Endothelial cell of umbilical vein (primary cell): ENCODE measurements around the gene ARHGAP15. TPM values are rescaled to one million over a fixed set of nuclear protein-coding genes. Genes with fewer than 3 reads are reported as not detected.

Experiments used
- BruUV-seq: library from RNA; stranded (reverse); fragments of 400-500 nt; replicated peaks from 2 replicates; lab custom pipeline; 2021; lab: Mats Ljungman, UMichigan
- CTCF ChIA-PET: fragments of 300-600, 350-600 bp; sonication (Branson Sonifier 250); formaldehyde crosslinking; loops from one replicate; lab custom pipeline; 2021; ENCODE audit warnings: antibody characterized with exemption, inconsistent platforms; lab: Charles Lee
- POLR2A ChIA-PET: fragments of 300-600, 350-600 bp; sonication (Branson Sonifier 250); formaldehyde crosslinking; loops from one replicate; lab custom pipeline; 2021; ENCODE audit warnings: antibody characterized with exemption, inconsistent platforms; lab: Charles Lee
- DNase-seq: peaks from one replicate; pipeline ENCODE4 v3.0.0-alpha.2; 2011; ENCODE audit warnings: low read depth, low spot score
- FAIRE-seq: peaks from 2 replicates; lab custom pipeline; 2011; peaks lifted over from hg19 to GRCh38; lab: Jason Lieb, UNC
- H2AFZ ChIP-seq: 2 replicates; pipeline ENCODE4 v1.6.0; 2012; ENCODE audit warnings: low read depth, low read length, control low read depth, inconsistent platforms
- H3K27ac ChIP-seq: 2 replicates; pipeline ENCODE4 v1.5.1; 2011; ENCODE audit warnings: low read depth, mild to moderate bottlenecking, control low read depth, low read length, moderate library complexity; ENCODE audit not compliant: insufficient read depth
- H3K27me3 ChIP-seq, 2 experiments: 2 replicates each; pipeline versions ENCODE4 v1.6.0 to v1.6.1; 2011; ENCODE audit warnings: low read length in 2 of 2, mixed read lengths in 1 of 2; ENCODE audit not compliant: control insufficient read depth in 2 of 2, insufficient read depth in 2 of 2
- H3K36me3 ChIP-seq, 2 experiments: 2 replicates in 1 of 2; 3 replicates in 1 of 2; pipeline ENCODE4 v1.5.1; 2011; ENCODE audit warnings: low read length in 2 of 2, mild to moderate bottlenecking in 1 of 2, moderate library complexity in 1 of 2; ENCODE audit not compliant: control insufficient read depth in 2 of 2, insufficient read depth in 2 of 2; ENCODE audit errors: extremely low read depth in 1 of 2
- H3K4me1 ChIP-seq: 3 replicates; pipeline ENCODE4 v1.5.1; 2011; ENCODE audit warnings: mild to moderate bottlenecking, low read length; ENCODE audit not compliant: control insufficient read depth, insufficient read depth; ENCODE audit errors: extremely low read depth
- H3K4me2 ChIP-seq: 2 replicates; pipeline ENCODE4 v1.6.1; 2011; ENCODE audit warnings: low read length, control low read depth, mixed read lengths; ENCODE audit not compliant: insufficient read depth
- H3K4me3 ChIP-seq, 3 experiments: fragments of 200-600 bp in 1 of 3; sonication (generic), shearing (Covaris generic) in 1 of 3; replicated peaks in 1 of 3; 2 replicates each; pipeline ENCODE4 v1.5.1; 2011 to 2016; ENCODE audit warnings: control low read depth in 3 of 3, low read length in 3 of 3, mild to moderate bottlenecking in 2 of 3, inconsistent platforms in 1 of 3, low read depth in 1 of 3, moderate library complexity in 1 of 3; ENCODE audit not compliant: insufficient read depth in 1 of 3
- H3K79me2 ChIP-seq: 2 replicates; pipeline ENCODE4 v1.6.0; 2012; ENCODE audit warnings: low read length, inconsistent platforms; ENCODE audit not compliant: control insufficient read depth, insufficient read depth
- H3K9ac ChIP-seq: replicated peaks from 2 replicates; pipeline ENCODE3; 2011; ENCODE audit warnings: low read length, control low read depth; ENCODE audit not compliant: insufficient read depth; ENCODE audit errors: extremely low read depth
- H3K9me1 ChIP-seq: replicated peaks from 3 replicates; pipeline ENCODE4 v1.6.0; 2011; ENCODE audit warnings: mild to moderate bottlenecking, low read length; ENCODE audit not compliant: control insufficient read depth, insufficient read depth; ENCODE audit errors: extremely low read depth
- H3K9me3 ChIP-seq: replicated peaks from 2 replicates; pipeline ENCODE4 v1.5.1; 2012; ENCODE audit warnings: low read length, inconsistent platforms; ENCODE audit not compliant: control insufficient read depth, insufficient read depth
- H4K20me1 ChIP-seq: replicated peaks from 2 replicates; pipeline ENCODE3; 2011; ENCODE audit warnings: mild to moderate bottlenecking, low read length; ENCODE audit not compliant: control insufficient read depth, insufficient read depth; ENCODE audit errors: extremely low read depth
- CTCF ChIP-seq, 2 donors: IDR thresholded peaks; 1 replicate in 1 of 2; 2 replicates in 1 of 2; pipeline ENCODE4 v1.5.1; 2011; ENCODE audit warnings: low read length in 2 of 2, mild to moderate bottlenecking in 2 of 2, moderate library complexity in 2 of 2, control low read depth in 1 of 2, inconsistent platforms in 1 of 2, low read depth in 1 of 2; ENCODE audit not compliant: insufficient read depth in 1 of 2; ENCODE audit errors: extremely low read depth in 1 of 2
- EZH2 ChIP-seq: IDR thresholded peaks from 2 replicates; pipeline ENCODE4 v1.6.1; 2012; ENCODE audit warnings: borderline replicate concordance, low read depth, mild to moderate bottlenecking, moderate library complexity, low read length, inconsistent platforms; ENCODE audit not compliant: severe bottlenecking
- FOS ChIP-seq: IDR thresholded peaks from 2 replicates; pipeline ENCODE4 v1.6.1; 2011; ENCODE audit warnings: mild to moderate bottlenecking, low read length, moderate library complexity, borderline replicate concordance; ENCODE audit not compliant: insufficient read depth
- GATA2 ChIP-seq: IDR thresholded peaks from 2 replicates; pipeline ENCODE4 v1.7.0; 2011; ENCODE audit warnings: low read depth, mild to moderate bottlenecking, moderate library complexity, mixed read lengths, low read length; ENCODE audit not compliant: insufficient read length, insufficient read depth
- MAX ChIP-seq: IDR thresholded peaks from 2 replicates; pipeline ENCODE4 v1.6.1; 2011; ENCODE audit not compliant: insufficient read depth, insufficient read length
- MYC ChIP-seq: IDR thresholded peaks from one replicate; pipeline ENCODE4 v1.6.1; 2011; ENCODE audit warnings: mild to moderate bottlenecking, low read depth, low read length
- POLR2A ChIP-seq: IDR thresholded peaks from 2 replicates; pipeline ENCODE4 v1.6.1; 2012; ENCODE audit warnings: low read depth, mild to moderate bottlenecking, control low read depth, low read length
- POLR2AphosphoS5 ChIP-seq: IDR thresholded peaks from 2 replicates; pipeline ENCODE4 v1.6.1; 2012; ENCODE audit warnings: low read depth, mild to moderate bottlenecking, control low read depth, low read length, moderate library complexity; ENCODE audit not compliant: insufficient read depth
- dilution Hi-C: fragments of 300-500 bp; cut with MboI; formaldehyde crosslinking; loops from one replicate; pipeline ENCODE4 v1.15.0; 2019; ENCODE audit warnings: low sequenced_read_pairs; ENCODE audit not compliant: extremely low pct_ligation_motif_present
- intact Hi-C: fragments of 100-400 bp; cut with micrococcal nuclease; formaldehyde crosslinking; loops from one replicate; pipeline ENCODE4 v1.10.0; 2022
- polyA plus RNA-seq, 4 experiments: library from polyadenylated mRNA; depleted of rRNA in 3 of 4; stranded (reverse) in 3 of 4; unstranded in 1 of 4; fragments of >200 nt; gene quantifications; 2 replicates each; pipeline versions ENCODE4 v1.2.1 to v1.2.3, GENCODE V29; 2011 to 2012; ENCODE audit warnings: missing spikeins in 1 of 4
- total RNA-seq: library from RNA; stranded (reverse); gene quantifications from 2 replicates; pipeline ENCODE4 v1.2.3, GENCODE V29; 2021

ARHGAP15 gene
- total and polyA plus RNA-seq, 2 donors (not counting 3 experiments of a cell fraction or from before 2014, with no cell fraction given): not detected

- Histone ChIP-seq H3K36me3 (no peaks in the 10 kb centered on the region), H3K4me3 (no peak overlapping the region), H2AFZ (no peak overlapping the region), H3K27me3 (no peaks in the 10 kb centered on the region), H3K9me3 (no peaks in the 10 kb centered on the region), H3K9ac (no peak overlapping the region), H3K4me1 (no peaks in the 10 kb centered on the region), H3K4me2 (no peak overlapping the region), H3K27ac (no peak overlapping the region), H3K79me2 (no peaks in the 10 kb centered on the region), H4K20me1 (no peaks in the 10 kb centered on the region), H3K9me1 (no peaks in the 10 kb centered on the region)
- FAIRE-seq (no peak), DNase-seq (no peak)
- TF ChIP-seq CTCF (IDR thresholded peaks at IDR 0.05; ENCODE audit: extremely low read depth in 1 of 2, insufficient read depth in 1 of 2, low read depth in 1 of 2, low read length in 2 of 2) (no peak), POLR2AphosphoS5 (no peak)
- dilution Hi-C loops: no loop called here
- POLR2A ChIA-PET: no interaction called here
- intact Hi-C loops: no loop called here
- CTCF ChIA-PET: no interaction called here
- BruUV-seq: no TSS peak
These were observed 398.8 kb downstream of the ARHGAP15 start for GRCh38 chr2:143528021-143528420.

GRCh38 chr2:143529118-143529720 is 400.0 kb downstream of the ARHGAP15 start:
- no peaks in the 10 kb centered on the region for H3K9me1 ChIP-seq
- H3K79me2 ChIP-seq: no peaks in the 10 kb centered on the region
- H2AFZ ChIP-seq: no peak overlapping the region
- FAIRE-seq: no peak
- H4K20me1 ChIP-seq: no peaks in the 10 kb centered on the region
- no peaks in the 10 kb centered on the region for H3K36me3 ChIP-seq
- H3K9ac ChIP-seq: no peak overlapping the region
- ChIA-PET CTCF (no interaction called here), POLR2A (no interaction called here)
- H3K9me3 ChIP-seq: no peaks in the 10 kb centered on the region
- no peaks in the 10 kb centered on the region for H3K27me3 ChIP-seq
- H3K4me2 ChIP-seq: no peak overlapping the region
- no peak overlapping the region for H3K4me3 ChIP-seq
- BruUV-seq: no TSS peak
- TF ChIP-seq MAX: no peak
- no peak for TF ChIP-seq CTCF (IDR thresholded peaks at IDR 0.05; ENCODE audit: extremely low read depth in 1 of 2, insufficient read depth in 1 of 2, low read depth in 1 of 2, low read length in 2 of 2)
- TF ChIP-seq POLR2A: no peak
- TF ChIP-seq EZH2: no peak
- no peak for TF ChIP-seq MYC
- TF ChIP-seq GATA2: no peak
- no peak for TF ChIP-seq POLR2AphosphoS5
- no peak for TF ChIP-seq FOS
- H3K27ac ChIP-seq: no peak overlapping the region
- intact Hi-C loops (no loop called here), dilution Hi-C loops (no loop called here)
- DNase-seq: no peak
- H3K4me1 ChIP-seq: no peaks in the 10 kb centered on the region
